HG03558 (cell line): ENCODE measurements around the gene CABLES1.
"Not testable (repeated sequence)": the region's sequence is repeated elsewhere in the genome, so short reads cannot be mapped to it uniquely, and the experiment has no call there.

Experiments
- ATAC-seq: cut with Tn5 transposase; IDR thresholded peaks from one replicate; pipeline ENCODE4 v1.9.1; 2021; ENCODE audit warnings: moderate number of reproducible peaks; ENCODE audit not compliant: unreplicated experiment; ENCODE audit errors: extremely low read depth

The CABLES1 gene

GRCh38 chr18:23276451-23276850 lies 141.2 kb downstream of the CABLES1 start:
- ATAC-seq, result no peak

- no peak for ATAC-seq
These were observed 142.1 kb downstream of the CABLES1 start for GRCh38 chr18:23277399-23277798.

- ATAC-seq, result no peak
These were observed 144.6 kb downstream of the CABLES1 start for GRCh38 chr18:23279931-23280330.

GRCh38 chr18:23280844-23281243 lies 145.6 kb downstream of the CABLES1 start:
- no peak for ATAC-seq

GRCh38 chr18:23281626-23282436 lies 146.5 kb downstream of the CABLES1 start:
- ATAC-seq, result no peak

- no peak for ATAC-seq
These were observed 147.1 kb downstream of the CABLES1 start for GRCh38 chr18:23282437-23282781.

- peak; percentile 75 for ATAC-seq
These were observed 148.7 kb downstream of the CABLES1 start for GRCh38 chr18:23283916-23284430.

- no peak for ATAC-seq
These were observed 149.3 kb downstream of the CABLES1 start for GRCh38 chr18:23284629-23285028.

- ATAC-seq, result not testable (repeated sequence)
These were observed 150.3 kb downstream of the CABLES1 start for GRCh38 chr18:23285581-23285980.

GRCh38 chr18:23291456-23292205 lies 156.3 kb downstream of the CABLES1 start:
- ATAC-seq, result no peak

- no peak for ATAC-seq
These were observed 165.0 kb downstream of the CABLES1 start for GRCh38 chr18:23300231-23300805.

GRCh38 chr18:23301972-23302371 lies 166.7 kb downstream of the CABLES1 start:
- ATAC-seq, result no peak

GRCh38 chr18:23302511-23302850 lies 167.2 kb downstream of the CABLES1 start:
- ATAC-seq, result no peak

- ATAC-seq, result no peak
These were observed 167.7 kb downstream of the CABLES1 start for GRCh38 chr18:23302851-23303527.

GRCh38 chr18:23306822-23307221 lies 171.5 kb downstream of the CABLES1 start:
- no peak for ATAC-seq

GRCh38 chr18:23307567-23308295 lies 172.4 kb downstream of the CABLES1 start:
- no peak for ATAC-seq
